Right hindlimb (tissue), 1 donor: ENCODE results near the gene ALDH5A1.
A peak's percentile ranks its signal among the peaks of the same experiment; 100 is the strongest.
"Not testable (repeated sequence)": the region's sequence is repeated elsewhere in the genome, so short reads cannot be mapped to it uniquely, and the experiment has no call there.

Experiments
- DNase-seq: peaks from one replicate; pipeline ENCODE4 v3.0.0-alpha.2; 2018

The ALDH5A1 gene

GRCh38 chr6:24489470-24489869 is 5.3 kb upstream of the ALDH5A1 start, which contains the start of gene GPLD1:
Gene GPLD1, minus strand, starts transcription at chr6:24489578. Its CDS starts 67 bp downstream, at chr6:24489511.
- no peak for DNase-seq

DNA sequence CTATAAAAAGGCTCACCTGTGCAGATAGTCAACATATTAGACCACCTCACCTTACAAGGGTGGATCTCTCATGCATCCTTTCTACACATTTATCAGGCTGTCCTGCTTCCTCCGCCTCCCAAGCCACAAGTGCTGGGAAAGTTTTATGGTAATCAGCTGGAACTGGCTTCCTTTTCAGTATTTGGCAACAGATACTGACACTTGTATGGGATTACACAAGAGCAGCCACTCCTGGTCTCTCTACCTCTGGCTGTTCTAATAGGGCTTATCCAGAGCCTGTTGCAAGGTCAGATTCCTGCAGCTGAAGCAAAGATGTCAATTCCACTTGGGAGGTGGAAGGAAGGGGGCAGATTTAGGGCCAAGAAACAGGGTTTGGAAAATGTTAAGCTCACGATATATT is 4.9 kb upstream of the ALDH5A1 start:
- peak; percentile 19 for DNase-seq

GRCh38 chr6:24490948-24491347 is 3.8 kb upstream of the ALDH5A1 start:
- peak; percentile 22 for DNase-seq

DNA sequence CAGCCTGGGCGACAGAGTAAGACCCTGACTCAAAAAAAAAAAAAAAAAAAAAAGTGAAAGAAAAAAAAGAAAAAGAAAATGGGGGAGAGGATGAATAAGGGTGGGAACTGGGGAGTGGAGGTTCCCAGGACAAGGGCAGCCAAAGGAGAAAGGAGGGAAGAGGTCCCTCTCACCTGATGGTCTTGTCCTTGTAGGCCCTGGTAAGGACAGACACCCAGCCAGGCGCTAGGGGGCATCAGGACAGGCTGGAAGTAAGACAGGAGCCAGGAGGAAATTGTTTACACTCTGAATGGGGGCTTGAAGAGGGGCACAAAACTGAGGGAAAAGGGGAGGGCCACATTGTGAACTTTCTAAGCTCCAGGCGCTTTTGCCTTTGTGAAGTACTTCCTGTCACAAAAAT is 2.3 kb upstream of the ALDH5A1 start:
- DNase-seq, result no peak

DNA sequence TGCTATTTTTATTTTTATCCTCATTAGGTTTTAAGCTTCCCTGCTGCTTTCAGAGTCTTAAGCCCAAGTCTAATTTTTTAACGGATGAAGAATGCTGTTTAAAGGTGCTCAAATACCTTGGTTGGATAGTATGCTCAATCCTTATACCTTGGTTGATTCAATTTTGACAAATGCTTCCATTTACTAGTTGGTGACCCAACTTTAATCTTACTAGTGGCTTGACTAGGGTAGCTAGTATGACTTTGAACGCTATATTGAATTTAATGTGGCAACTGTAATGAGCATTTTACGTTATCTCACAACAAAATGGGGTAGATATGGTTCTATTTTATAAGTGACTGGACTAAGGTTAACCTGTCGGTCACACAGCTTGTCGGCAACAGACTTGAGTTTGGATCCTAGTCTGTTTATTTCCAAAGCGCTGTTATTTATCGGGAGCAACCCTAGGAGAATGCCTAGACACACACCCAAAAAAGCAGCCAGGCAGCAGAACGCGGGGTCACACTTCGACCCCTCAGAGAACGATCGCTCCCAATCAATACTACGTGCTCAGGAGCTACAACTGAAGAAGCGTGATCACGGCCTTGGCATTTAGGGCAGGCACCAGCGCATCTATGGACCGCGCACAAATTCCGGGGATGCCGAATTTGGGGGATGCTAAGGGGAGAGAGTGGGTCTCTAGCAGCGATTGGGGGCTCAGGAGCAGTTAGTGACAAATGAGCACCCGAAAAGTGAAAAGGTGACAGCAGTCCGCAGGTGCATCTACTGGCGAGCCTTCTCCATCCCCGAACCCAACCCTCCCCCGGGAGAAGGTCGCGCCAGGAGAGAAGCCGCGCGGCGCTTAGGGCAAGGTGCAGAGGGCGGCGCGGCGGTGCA is 586 bp upstream of the ALDH5A1 start:
- DNase-seq, result no peak

- no peak for DNase-seq
Measured at GRCh38 chr6:24497254-24497970, 2.6 kb downstream of the ALDH5A1 start.

GRCh38 chr6:24500683-24501082 is 5.9 kb downstream of the ALDH5A1 start:
- no peak for DNase-seq

DNA sequence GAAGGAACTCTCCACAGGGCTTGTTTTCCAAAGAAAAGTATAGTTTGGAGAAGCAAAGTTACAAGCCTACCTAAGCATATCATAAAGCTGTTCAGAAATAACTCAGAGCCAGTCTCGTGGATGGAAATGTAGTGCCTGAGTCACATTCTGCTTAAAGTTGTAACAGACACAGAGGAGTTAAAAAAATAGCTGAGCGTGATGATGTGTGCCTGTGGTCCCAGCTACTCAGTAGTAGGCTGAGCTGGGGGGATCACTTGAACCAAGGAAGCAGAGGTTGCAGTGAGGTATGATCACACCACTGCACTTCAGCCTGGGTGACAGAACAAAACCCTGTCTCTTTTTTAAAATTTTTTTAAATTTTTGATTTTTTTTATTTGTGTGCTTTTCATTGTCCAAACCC is 6.6 kb downstream of the ALDH5A1 start:
- DNase-seq, result no peak

GRCh38 chr6:24501914-24502313 is 7.1 kb downstream of the ALDH5A1 start:
- no peak for DNase-seq

GRCh38 chr6:24504287-24504648 is 9.5 kb downstream of the ALDH5A1 start:
- DNase-seq, result no peak

- DNase-seq, result no peak
Measured at GRCh38 chr6:24504649-24505586, 10.1 kb downstream of the ALDH5A1 start.

- DNase-seq, result no peak
Measured at GRCh38 chr6:24506814-24507520, 12.2 kb downstream of the ALDH5A1 start.

GRCh38 chr6:24511976-24512375 is 17.2 kb downstream of the ALDH5A1 start:
- DNase-seq, result not testable (repeated sequence)

GRCh38 chr6:24513602-24514001 is 18.8 kb downstream of the ALDH5A1 start:
- no peak for DNase-seq

DNA sequence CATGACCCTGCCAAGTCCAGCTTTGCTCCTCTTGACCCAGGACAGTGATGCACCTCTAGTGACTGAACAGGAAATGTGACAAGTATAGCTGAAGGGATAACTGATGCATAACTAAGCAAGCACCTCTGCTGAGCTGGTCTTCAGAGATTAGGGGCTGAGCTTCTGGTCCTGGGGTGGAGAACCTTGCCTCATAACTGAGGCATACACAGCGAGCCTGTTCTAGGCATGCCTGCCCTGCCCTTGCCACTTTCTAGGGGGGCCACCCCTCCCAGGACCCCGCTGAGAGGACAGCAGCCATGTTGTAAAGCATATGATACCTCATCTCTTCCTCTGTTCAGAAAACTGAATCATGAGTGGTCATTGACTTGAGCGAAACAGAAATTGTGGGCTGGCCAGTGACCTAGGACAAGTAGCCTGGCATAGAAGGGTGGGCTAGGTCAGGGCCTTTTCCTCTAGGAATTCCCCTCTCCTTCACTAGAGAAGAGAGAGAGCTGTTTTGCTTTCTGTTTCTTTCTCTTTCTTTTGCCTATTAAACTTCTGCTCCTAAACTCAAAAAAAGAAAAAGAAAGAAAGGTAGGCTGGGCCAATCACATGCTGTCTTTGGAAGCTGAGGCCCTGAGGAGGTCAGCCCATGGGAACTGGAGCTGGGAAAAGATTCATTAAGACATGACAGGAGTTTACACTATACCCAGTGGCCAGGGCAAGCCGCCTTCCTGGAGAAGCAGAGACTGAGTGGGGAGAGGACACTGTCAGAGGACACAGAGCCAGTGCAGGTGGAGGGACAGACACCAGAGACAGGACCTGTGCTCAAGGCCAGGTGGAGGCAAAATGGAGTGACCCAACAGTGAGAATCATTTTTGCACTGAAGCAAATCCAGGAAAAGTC is 23.1 kb downstream of the ALDH5A1 start:
- DNase-seq, result no peak

DNA sequence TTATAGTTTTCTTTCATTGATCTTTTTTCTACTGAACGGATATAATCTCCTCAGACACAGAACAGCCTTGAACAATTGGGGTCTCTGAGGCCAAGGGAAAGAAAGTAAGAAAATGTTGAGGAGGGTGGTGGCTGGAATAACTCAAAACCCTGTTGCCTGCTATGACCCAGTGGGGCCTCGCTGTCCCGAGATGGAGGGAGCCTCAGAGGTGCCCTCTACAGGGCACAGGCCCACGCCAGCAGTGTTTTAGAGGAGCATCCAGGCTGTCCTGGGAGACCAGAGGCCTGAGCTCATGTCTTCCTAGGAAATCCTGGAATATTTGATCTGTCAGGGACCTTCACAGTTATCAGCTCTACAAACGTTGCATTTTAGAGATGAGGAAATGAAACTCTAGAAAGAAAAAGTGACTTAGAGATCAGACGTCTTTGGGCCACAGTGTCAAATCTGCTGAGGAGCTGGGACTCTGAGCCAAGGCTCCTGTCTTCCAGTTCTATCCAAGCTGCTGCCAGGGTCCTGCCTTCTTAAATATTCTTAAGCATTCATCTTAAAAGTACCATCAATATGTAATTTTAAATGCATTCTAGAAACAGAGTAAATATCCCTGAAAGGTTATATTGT is 26.3 kb downstream of the ALDH5A1 start:
- peak; percentile 29 for DNase-seq

DNA sequence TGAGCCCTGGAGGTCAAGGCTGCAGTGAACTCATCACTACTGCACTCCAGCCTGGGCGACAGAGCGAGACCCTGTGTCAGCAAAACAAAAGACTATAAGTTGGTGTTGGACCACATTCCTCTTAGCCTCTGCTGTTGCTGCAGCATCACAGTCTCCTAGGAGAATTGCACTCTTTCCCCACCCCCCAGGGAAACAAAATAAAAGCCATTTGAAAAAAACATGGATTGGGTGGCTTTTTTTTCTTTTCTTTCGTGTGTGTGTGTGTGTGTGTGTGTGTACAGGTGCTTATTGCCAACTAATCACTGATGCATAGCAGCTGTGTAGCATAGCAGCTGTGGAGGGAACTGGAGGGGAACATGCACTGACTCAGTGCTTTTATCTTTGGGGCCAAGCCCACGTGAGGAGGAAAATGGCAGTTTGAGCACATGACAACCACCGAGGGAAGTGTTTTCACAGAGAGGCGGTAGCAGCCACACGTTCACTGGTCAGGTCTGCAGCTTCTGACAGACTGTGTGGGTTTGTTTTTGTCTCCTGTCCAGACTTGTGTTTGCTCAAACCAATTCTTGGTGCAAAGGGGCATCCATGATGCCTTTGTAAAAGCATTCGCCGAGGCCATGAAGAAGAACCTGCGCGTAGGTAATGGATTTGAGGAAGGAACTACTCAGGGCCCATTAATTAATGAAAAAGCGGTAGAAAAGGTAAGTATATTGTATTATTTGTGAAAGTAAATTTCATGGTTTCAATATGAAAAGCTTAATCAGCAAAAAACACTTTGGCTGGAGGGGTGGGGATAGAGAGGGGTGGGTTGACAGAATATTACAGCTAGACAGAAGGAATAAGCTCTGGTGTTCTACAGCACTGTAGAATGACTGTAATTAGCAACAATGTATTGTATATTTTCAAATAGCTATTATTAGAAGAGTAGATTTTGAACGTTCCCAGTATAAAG is 27.7 kb downstream of the ALDH5A1 start:
- no peak for DNase-seq

- no peak for DNase-seq
Measured at GRCh38 chr6:24524329-24524728, 29.6 kb downstream of the ALDH5A1 start.

DNA sequence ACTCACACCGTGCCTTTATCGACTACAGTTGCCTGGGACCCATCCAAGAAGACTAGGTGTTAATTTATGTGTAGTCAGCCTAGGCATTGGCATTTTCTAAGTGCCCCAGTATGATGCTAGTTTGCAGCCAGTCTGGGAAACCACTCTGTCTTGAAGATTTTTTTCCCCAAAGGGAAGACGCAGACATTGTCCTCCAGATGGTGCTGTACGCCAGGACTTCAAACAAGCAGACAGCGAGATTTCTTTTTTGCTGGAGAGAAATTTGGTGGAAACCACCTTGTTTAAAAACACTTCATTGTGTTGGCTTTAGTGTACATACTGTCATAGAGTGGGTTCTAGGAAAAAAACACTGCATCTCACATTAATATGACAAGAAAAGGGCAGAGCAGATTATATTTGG is 30.0 kb downstream of the ALDH5A1 start:
- no peak for DNase-seq

- no peak for DNase-seq
Measured at GRCh38 chr6:24529985-24530384, 35.2 kb downstream of the ALDH5A1 start.
